Right lobe of liver (tissue), 6 donors: ENCODE results near the gene RPL31. TPM values are rescaled to one million over a fixed set of nuclear protein-coding genes. Genes with fewer than 3 reads are reported as not detected.
A peak's percentile ranks its signal among the peaks of the same experiment; 100 is the strongest.

Experiments used
- ATAC-seq, 4 donors: fragments of 200-7000 bp; cut with Tn5 transposase; one replicate each; pipeline ENCODE4 v1.9.1; 2020; ENCODE audit warnings: mild to moderate bottlenecking in 4 of 4, moderate library complexity in 4 of 4
- DNase-seq, 3 donors: peaks; one replicate each; pipeline ENCODE4 v3.0.0-alpha.2; 2020
- H3K27ac ChIP-seq, 3 donors: fragments of 200-600 bp; one replicate each; pipeline ENCODE4 v1.8.0; 2022
- H3K27me3 ChIP-seq, 2 donors: fragments of 200-600 bp; one replicate each; pipeline ENCODE4 v1.8.0; 2022
- H3K36me3 ChIP-seq, 4 donors: fragments of 200-600 bp; sonication (generic) in 1 of 4; one replicate each; pipeline versions ENCODE4 v1.5.1 to v1.8.0; 2017 to 2022; ENCODE audit warnings: control low read depth in 1 of 4
- H3K4me1 ChIP-seq, 4 donors: fragments of 200-600 bp; sonication (generic) in 1 of 4; one replicate each; pipeline versions ENCODE4 v1.5.1 to v1.8.0; 2017 to 2022; ENCODE audit warnings: control low read depth in 1 of 4
- H3K4me3 ChIP-seq, 3 donors: fragments of 200-600 bp; one replicate each; pipeline ENCODE4 v1.8.0; 2022
- H3K9me3 ChIP-seq, 4 donors: fragments of 200-600 bp; sonication (generic) in 1 of 4; one replicate each; pipeline versions ENCODE4 v1.5.1 to v1.8.0; 2017 to 2022; ENCODE audit warnings: control low read depth in 1 of 4
- CTCF ChIP-seq, 4 donors: fragments of 200-600 bp in 3 of 4; fragments of 450-650 bp in 1 of 4; IDR thresholded peaks; one replicate each; pipeline versions ENCODE4 v1.5.1 to v1.8.0; 2016 to 2022; ENCODE audit warnings: antibody characterized with exemption in 4 of 4, mild to moderate bottlenecking in 2 of 4
- POLR2A ChIP-seq: fragments of 450-650 bp; IDR thresholded peaks from one replicate; pipeline ENCODE4 v1.6.1; 2017; ENCODE audit warnings: antibody characterized with exemption, mild to moderate bottlenecking
- WGBS: methylation state at CpG from one replicate; pipeline ENCODE4 v1.1.6; 2018; ENCODE audit warnings: low coverage, low lambda C conversion rate; ENCODE audit not compliant: insufficient coverage; ENCODE audit errors: missing lambda C conversion rate; 5-methylcytosine and 5-hydroxymethylcytosine counted together
- intact Hi-C, 2 donors: fragments of 100-400 bp; cut with DNase I; formaldehyde crosslinking; loops; one replicate each; pipeline versions ENCODE4 v1.11.2 to v1.14.1; 2022
- total RNA-seq, 6 experiments: library from RNA; depleted of rRNA in 2 of 6; stranded (reverse); fragments of >200 nt in 2 of 6; fragmentation: NEBNext Ultra II Directional in 3 of 6; extraction: Animal tissue kit (Norgen Biotek cat#: 25700) in 3 of 6; gene quantifications; one replicate each; pipeline versions ENCODE4 v1.1.0 to v1.2.4, GENCODE V29; 2016 to 2023
- donor health status: DM: no; HTN: yes; CAD: no.
- donor health status: DM: no; HTN: no; CAD: no.
- donor health status: DM: no; HTN: no; CAD: no.
- donor health status: DM: no; HTN: yes; CAD: no.
- donor health status: DM: no; HTN: yes; CAD: no.

The RPL31 gene
- total RNA-seq, 6 experiments from 2014 or later: 363 to 497 (median 443) TPM

DNA sequence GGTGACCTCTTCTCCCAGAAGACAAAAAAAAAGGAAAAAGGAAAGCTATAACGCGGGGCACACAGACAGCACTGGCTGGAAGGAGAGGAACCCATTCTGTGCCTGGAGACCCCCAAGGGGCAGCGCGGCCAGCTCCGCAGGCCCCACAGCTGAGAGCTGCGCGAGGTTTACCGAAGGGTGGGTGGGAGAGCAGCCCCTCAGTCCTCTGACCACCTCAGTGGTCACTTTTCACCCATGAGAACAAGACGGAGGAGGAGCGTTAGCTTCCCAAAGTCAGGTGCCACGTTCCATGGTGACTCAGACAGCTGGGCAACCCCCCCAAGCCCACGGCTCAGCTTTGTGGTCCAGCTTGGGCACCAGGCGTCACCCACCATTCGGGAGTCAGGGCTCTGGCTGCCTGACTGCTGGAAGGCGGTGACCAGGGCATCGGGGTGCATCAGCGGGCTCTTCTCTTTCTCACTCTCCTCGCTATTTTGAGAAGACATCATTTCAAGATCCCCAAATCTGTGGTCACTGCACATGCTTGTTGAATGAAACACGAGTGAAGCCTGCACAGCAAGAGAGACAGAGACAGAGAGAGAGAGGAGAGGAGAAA, 35.2 kb downstream of the RPL31 start:
- Histone ChIP-seq H3K27ac (no peak overlapping the region), H3K4me3 (no peak overlapping the region), H3K36me3 (peaks cover 0 to 61% (median 36%) of the 10 kb centered on the region in 4 donors), H3K4me1 (no peaks in the 10 kb centered on the region), H3K27me3 (no peaks in the 10 kb centered on the region), H3K9me3 (no peaks in the 10 kb centered on the region)
- DNase-seq (no peak), ATAC-seq (no peak)
- intact Hi-C loops: no loop called here
- no peak for TF ChIP-seq CTCF (IDR thresholded peaks at IDR 0.05)
- TF ChIP-seq POLR2A: no peak
- 87% methylated on average over 4 of the region's 19 CpGs for WGBS

GRCh38 chr2:101038455-101039255, 36.6 kb downstream of the RPL31 start:
- Histone ChIP-seq H3K9me3 (no peaks in the 10 kb centered on the region), H3K27ac (no peak overlapping the region), H3K4me1 (no peaks in the 10 kb centered on the region), H3K27me3 (no peaks in the 10 kb centered on the region), H3K4me3 (no peak overlapping the region), H3K36me3 (peaks cover 0 to 49% (median 30%) of the 10 kb centered on the region in 4 donors)
- intact Hi-C loops: no loop called here
- DNase-seq (no peak), ATAC-seq (peak; percentile 50 to 70 (median 62))
- no peak for TF ChIP-seq POLR2A
- peak; percentile 41 to 55 (median 49) for TF ChIP-seq CTCF (IDR thresholded peaks at IDR 0.05)
- 87% methylated on average over 13 of the region's 21 CpGs for WGBS

GRCh38 chr2:101040072-101040471, 38.0 kb downstream of the RPL31 start:
- Histone ChIP-seq H3K9me3 (no peaks in the 10 kb centered on the region), H3K4me3 (no peak overlapping the region), H3K4me1 (no peaks in the 10 kb centered on the region), H3K27ac (no peak overlapping the region), H3K36me3 (peaks cover 0 to 40% (median 25%) of the 10 kb centered on the region in 4 donors), H3K27me3 (no peaks in the 10 kb centered on the region)
- intact Hi-C loops: no loop called here
- TF ChIP-seq POLR2A (no peak), CTCF (IDR thresholded peaks at IDR 0.05) (no peak)
- 62% methylated on average over 5 of the region's 13 CpGs for WGBS
- no peak for ATAC-seq
- DNase-seq: no peak

DNA sequence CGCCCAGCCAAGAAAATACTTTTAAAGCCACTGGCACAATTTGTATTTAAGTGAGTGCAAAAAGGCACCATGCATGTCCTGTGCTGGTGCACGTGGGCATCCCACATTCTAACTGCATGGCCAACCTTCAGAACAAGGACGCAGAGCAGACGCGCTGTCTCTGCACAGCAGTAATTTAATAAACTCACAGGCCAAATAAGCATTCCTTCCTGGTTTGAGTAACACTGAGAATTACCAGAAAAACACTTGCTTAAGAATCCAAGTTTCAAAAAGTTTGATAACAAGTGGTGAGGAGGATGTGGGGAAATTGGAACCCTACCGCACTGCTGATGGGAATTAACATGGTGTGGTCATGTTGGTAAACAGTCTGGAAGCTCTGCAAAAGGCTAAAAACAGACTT, 38.7 kb downstream of the RPL31 start:
- ATAC-seq (no peak), DNase-seq (no peak)
- Histone ChIP-seq H3K4me1 (no peaks in the 10 kb centered on the region), H3K27ac (no peak overlapping the region), H3K9me3 (no peaks in the 10 kb centered on the region), H3K4me3 (no peak overlapping the region), H3K27me3 (no peaks in the 10 kb centered on the region), H3K36me3 (peaks cover 0 to 33% (median 20%) of the 10 kb centered on the region in 4 donors)
- intact Hi-C loops: no loop called here
- TF ChIP-seq POLR2A: no peak
- no peak for TF ChIP-seq CTCF (IDR thresholded peaks at IDR 0.05)
- 71% methylated on average over 6 of the region's 6 CpGs for WGBS
